ENCODE measurements around the gene STX17.

STX17 gene

DNA sequence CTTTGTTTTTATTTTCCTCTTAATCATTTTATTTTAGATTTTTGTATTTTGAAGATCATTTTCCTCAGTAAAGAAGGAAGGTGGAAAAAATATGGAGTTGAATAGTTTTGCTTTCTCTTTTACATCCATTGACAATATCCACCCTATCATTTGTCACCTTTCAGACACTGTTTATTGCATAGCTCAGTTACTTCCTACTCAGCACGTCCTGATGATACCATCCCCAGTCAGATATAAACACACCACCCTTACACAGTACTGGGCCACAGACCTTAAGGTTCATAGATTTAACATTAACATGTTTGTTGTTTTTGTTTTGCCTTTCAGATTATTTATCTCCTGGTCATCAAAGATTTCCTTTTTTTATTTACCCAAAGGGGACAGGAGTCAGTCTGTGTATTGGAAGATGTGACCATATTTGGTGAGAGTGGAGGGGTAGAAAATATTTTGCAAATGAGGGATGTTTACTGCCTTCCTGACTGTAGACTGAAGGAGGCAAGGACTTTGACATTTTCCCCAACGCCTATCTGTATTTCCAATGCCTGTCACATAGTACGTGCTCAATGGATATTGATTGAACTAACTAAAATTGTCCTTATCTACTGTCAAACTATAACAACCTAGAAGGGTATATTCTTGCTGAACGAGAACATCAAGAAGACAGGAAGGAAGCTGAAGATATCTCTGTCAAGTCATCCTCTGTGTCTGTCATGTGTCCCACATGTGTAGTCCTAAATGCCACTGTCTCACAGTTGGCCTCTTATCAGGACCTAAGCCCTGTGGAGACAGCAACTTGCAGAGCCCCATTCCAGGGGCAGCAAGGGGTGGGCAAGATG, 15.6 kb downstream of the STX17 start:
- no peak for DNase-seq (ENCODE audit: extremely low read depth, low read depth)
- TF ChIP-seq, protein P1, sequence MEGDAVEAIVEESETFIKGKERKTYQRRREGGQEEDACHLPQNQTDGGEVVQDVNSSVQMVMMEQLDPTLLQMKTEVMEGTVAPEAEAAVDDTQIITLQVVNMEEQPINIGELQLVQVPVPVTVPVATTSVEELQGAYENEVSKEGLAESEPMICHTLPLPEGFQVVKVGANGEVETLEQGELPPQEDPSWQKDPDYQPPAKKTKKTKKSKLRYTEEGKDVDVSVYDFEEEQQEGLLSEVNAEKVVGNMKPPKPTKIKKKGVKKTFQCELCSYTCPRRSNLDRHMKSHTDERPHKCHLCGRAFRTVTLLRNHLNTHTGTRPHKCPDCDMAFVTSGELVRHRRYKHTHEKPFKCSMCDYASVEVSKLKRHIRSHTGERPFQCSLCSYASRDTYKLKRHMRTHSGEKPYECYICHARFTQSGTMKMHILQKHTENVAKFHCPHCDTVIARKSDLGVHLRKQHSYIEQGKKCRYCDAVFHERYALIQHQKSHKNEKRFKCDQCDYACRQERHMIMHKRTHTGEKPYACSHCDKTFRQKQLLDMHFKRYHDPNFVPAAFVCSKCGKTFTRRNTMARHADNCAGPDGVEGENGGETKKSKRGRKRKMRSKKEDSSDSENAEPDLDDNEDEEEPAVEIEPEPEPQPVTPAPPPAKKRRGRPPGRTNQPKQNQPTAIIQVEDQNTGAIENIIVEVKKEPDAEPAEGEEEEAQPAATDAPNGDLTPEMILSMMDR (IDR thresholded peaks at IDR 0.05; ENCODE audit: low read depth, low read length) = no peak

- no peak for DNase-seq (ENCODE audit: extremely low read depth, low read depth)
- TF ChIP-seq, protein P1 (IDR thresholded peaks at IDR 0.05; ENCODE audit: low read depth, low read length) = no peak
These were observed 16.2 kb downstream of the STX17 start for GRCh38 chr9:99922711-99923030.

GRCh38 chr9:99925541-99925940, 19.1 kb downstream of the STX17 start:
- TF ChIP-seq, protein P1 (IDR thresholded peaks at IDR 0.05; ENCODE audit: low read depth, low read length) = no peak
- no peak for DNase-seq (ENCODE audit: extremely low read depth, low read depth)

DNA sequence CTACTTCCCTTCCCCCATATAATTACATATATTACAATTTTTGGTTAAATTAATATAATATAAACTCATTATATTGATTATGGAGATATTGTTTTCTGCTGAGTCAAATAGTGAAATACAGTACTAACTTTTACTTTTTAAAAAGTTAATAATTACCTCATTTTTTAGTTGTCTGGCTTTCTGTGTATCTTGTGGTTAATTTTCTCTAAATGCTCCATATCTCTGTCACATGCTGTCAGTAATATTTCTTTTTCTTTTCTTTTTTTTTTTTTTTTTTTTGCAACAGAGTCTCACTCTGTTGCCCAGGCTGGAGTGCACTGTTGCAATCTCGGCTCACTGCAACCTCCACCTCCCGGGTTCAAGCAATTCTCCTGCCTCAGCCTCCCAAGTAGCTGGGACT, 23.2 kb downstream of the STX17 start:
- TF ChIP-seq, protein P1 (IDR thresholded peaks at IDR 0.05; ENCODE audit: low read depth, low read length) = no peak
- DNase-seq (ENCODE audit: extremely low read depth, low read depth) = no peak

DNA sequence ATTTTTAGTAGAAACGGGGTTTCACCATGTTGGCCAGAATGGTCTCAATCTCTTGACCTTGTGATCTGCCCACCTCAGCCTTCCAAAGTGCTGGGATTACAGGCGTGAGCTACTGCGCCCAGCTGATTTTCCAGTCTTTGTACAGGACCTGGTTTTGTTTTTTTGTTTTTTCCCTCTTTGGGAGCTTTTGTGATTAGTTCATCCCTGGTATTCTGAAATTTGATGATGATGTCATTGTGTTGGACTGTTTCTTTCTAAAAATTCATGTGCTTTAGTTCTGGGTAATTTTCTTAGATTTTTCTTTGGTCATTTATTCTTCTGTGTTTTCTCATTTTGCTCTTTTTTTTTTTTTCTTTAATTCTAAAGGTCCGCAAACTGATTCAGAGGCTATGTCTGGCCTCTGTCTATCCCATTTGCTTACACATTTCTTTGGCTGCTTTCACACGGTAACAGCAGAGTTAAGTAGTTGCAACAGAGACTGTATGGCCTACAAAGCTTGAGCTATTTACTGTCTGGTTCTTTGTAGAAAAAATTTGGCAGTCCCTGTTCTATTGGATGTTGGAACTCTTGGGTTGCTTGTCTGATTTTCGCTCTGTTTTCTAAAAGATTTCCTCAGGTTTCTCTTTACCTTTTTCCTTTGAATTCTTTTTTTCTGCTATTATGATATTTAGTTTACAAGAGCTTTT, 24.8 kb downstream of the STX17 start:
- TF ChIP-seq, protein P1 (IDR thresholded peaks at IDR 0.05; ENCODE audit: low read depth, low read length) = no peak
- DNase-seq (ENCODE audit: extremely low read depth, low read depth) = no peak

DNA sequence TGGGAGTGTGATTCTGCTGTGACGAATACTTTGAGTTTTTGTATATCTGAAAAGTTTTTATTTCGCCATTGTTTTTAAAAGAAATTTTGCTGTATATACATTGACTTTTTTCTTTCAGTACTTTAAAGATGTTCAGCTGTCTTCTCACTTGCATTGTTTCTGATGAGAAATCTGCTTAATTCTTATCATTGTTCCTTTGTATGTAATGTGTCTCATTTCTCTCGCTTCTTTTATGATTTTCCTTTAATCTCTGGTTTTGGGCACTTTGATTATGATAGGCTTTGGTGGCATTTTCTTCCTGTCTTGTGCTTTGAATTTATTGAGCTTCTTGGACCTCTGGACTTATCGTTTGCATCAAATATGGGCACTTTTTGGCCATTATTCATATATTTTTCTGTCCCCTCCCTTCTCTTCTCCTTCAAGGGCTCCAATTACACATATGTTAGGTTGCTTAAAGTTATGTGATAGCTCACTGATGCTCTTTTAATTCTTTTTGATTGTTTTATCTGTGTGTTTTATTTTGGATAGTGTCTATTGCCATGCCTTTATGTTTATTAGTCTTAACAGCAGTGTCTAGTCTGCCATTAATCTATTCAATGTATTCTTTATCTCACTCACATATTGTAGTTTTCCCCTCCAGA, 30.6 kb downstream of the STX17 start:
- DNase-seq (ENCODE audit: extremely low read depth, low read depth) = no peak

More for the DNA sequence above, 30.6 kb downstream of the STX17 start:
- TF ChIP-seq, protein P1 (IDR thresholded peaks at IDR 0.05; ENCODE audit: low read depth, low read length) = no peak

Data from AG09319 (cell line).